CD4-positive, alpha-beta memory T cell (primary cell): Measurements from ENCODE around the gene LRCH3. TPM values are rescaled to one million over a fixed set of nuclear protein-coding genes. Genes with fewer than 3 reads are reported as not detected.
A peak's percentile ranks its signal among the peaks of the same experiment; 100 is the strongest.
"Not testable (repeated sequence)": the region's sequence is repeated elsewhere in the genome, so short reads cannot be mapped to it uniquely, and the experiment has no call there.

ENCODE experiments used
- CTCF ChIA-PET: fragments of 350-600 bp; sonication (Branson Sonifier 250); formaldehyde crosslinking; loops from one replicate; lab custom pipeline; 2021; ENCODE audit warnings: inconsistent platforms; ENCODE audit not compliant: partially characterized antibody; lab: Charles Lee
- POLR2A ChIA-PET: fragments of 350-600 bp; sonication (Branson Sonifier 250); formaldehyde crosslinking; loops from one replicate; lab custom pipeline; 2021; ENCODE audit not compliant: partially characterized antibody; lab: Charles Lee
- DNase-seq, 5 donors: peaks; one replicate each; pipeline versions ENCODE4 v3.0.0 to v3.0.0-alpha.2; 2020 to 2022; ENCODE audit warnings: mixed read lengths in 1 of 5
- H3K27ac ChIP-seq: one replicate; pipeline ENCODE4 v1.7.0; 2013; ENCODE audit warnings: low read depth, low read length
- H3K27me3 ChIP-seq: 2 replicates; pipeline ENCODE4 v1.7.0; 2013; ENCODE audit warnings: mild to moderate bottlenecking, low read length, moderate library complexity; ENCODE audit not compliant: insufficient read depth
- H3K36me3 ChIP-seq: 2 replicates; pipeline ENCODE4 v1.7.0; 2013; ENCODE audit warnings: mild to moderate bottlenecking, low read length, moderate library complexity; ENCODE audit not compliant: insufficient read depth
- H3K4me1 ChIP-seq: 2 replicates; pipeline ENCODE4 v1.7.0; 2013; ENCODE audit warnings: mild to moderate bottlenecking, low read length, moderate library complexity; ENCODE audit not compliant: insufficient read depth
- H3K4me3 ChIP-seq, 2 donors: one replicate each; pipeline ENCODE4 v1.7.0; 2013; ENCODE audit warnings: low read length in 2 of 2, mild to moderate bottlenecking in 1 of 2
- H3K9me3 ChIP-seq, 2 donors: one replicate each; pipeline ENCODE4 v1.7.0; 2013; ENCODE audit warnings: low read length in 2 of 2, control low read depth in 1 of 2; ENCODE audit not compliant: control insufficient read depth in 1 of 2
- H3K27ac Mint-ChIP-seq, 7 donors: one replicate each; pipeline ENCODE4 v1.8.0; 2020 to 2021; ENCODE audit warnings: mixed read lengths in 7 of 7, mild to moderate bottlenecking in 6 of 7, inconsistent platforms in 3 of 7, moderate library complexity in 3 of 7
- H3K27me3 Mint-ChIP-seq, 2 donors: one replicate each; pipeline ENCODE4 v1.8.0; 2020 to 2021; ENCODE audit warnings: mixed read lengths in 2 of 2
- H3K36me3 Mint-ChIP-seq, 2 donors: one replicate each; pipeline ENCODE4 v1.8.0; 2020 to 2021; ENCODE audit warnings: mixed read lengths in 2 of 2, inconsistent platforms in 1 of 2, mild to moderate bottlenecking in 1 of 2
- H3K4me1 Mint-ChIP-seq, 4 donors: one replicate each; pipeline ENCODE4 v1.8.0; 2020 to 2021; ENCODE audit warnings: mixed read lengths in 4 of 4, mild to moderate bottlenecking in 1 of 4
- H3K4me3 Mint-ChIP-seq, 8 donors: one replicate each; pipeline ENCODE4 v1.8.0; 2020 to 2021; ENCODE audit warnings: mixed read lengths in 8 of 8, mild to moderate bottlenecking in 7 of 8, moderate library complexity in 6 of 8, inconsistent platforms in 3 of 8
- H3K9me3 Mint-ChIP-seq, 8 donors: one replicate each; pipeline ENCODE4 v1.8.0; 2020 to 2021; ENCODE audit warnings: mixed read lengths in 8 of 8, mild to moderate bottlenecking in 5 of 8, inconsistent platforms in 3 of 8, moderate library complexity in 1 of 8
- intact Hi-C: fragments of 100-400 bp; cut with micrococcal nuclease; formaldehyde crosslinking; loops from one replicate; pipeline ENCODE4 v1.15.1; 2023
- polyA plus RNA-seq, 2 donors: library from polyadenylated mRNA; unstranded; fragments of 300-500 nt; fragmentation: Illumina TruSeq; gene quantifications; one replicate each; pipeline ENCODE4 v1.2.3, GENCODE V29; 2021
- total RNA-seq, 2 experiments: library from RNA; stranded (reverse); gene quantifications; one replicate each; pipeline ENCODE4 v1.2.3, GENCODE V29; 2021

LRCH3 gene
- total and polyA plus RNA-seq, 4 experiments from 2014 or later: 7.4 to 87.7 (median 48.7) TPM

GRCh38 chr3:197912741-197913476, 121.9 kb downstream of the LRCH3 start:
- no peaks in the 10 kb centered on the region for H3K9me3 Mint-ChIP-seq
- no peaks in the 10 kb centered on the region for H3K27me3 Mint-ChIP-seq
- Histone ChIP-seq H3K27me3 (no peaks in the 10 kb centered on the region), H3K27ac (no peak overlapping the region), H3K9me3 (no peaks in the 10 kb centered on the region), H3K4me3 (no peak overlapping the region), H3K36me3 (no peaks in the 10 kb centered on the region), H3K4me1 (no peaks in the 10 kb centered on the region)
- intact Hi-C loops: no loop called here
- H3K27ac Mint-ChIP-seq: peak overlapping the region in 3 of 7 donors; percentile 57 to 70 (median 68)
- H3K36me3 Mint-ChIP-seq: peaks cover 0 to 4% of the 10 kb centered on the region in 2 donors
- H3K4me1 Mint-ChIP-seq: no peaks in the 10 kb centered on the region
- CTCF ChIA-PET: interaction anchor here (0.9 kb wide), 1 partner anchor 9 kb away, joined by 3 read pairs; no protein-coding TSS in a partner anchor
- peak in 1 of 5 donors; percentile 2 for DNase-seq
- peak overlapping the region in 6 of 8 donors; percentile 15 to 70 (median 42) for H3K4me3 Mint-ChIP-seq
- POLR2A ChIA-PET: no interaction called here

GRCh38 chr3:197913641-197914380, 122.8 kb downstream of the LRCH3 start:
- Mint-ChIP-seq H3K4me3 (peak overlapping the region in 1 of 8 donors; percentile 64), H3K27ac (no peak overlapping the region), H3K9me3 (no peaks in the 10 kb centered on the region), H3K36me3 (peaks cover 0 to 4% of the 10 kb centered on the region in 2 donors), H3K4me1 (no peaks in the 10 kb centered on the region), H3K27me3 (no peaks in the 10 kb centered on the region)
- no peak for DNase-seq
- Histone ChIP-seq H3K36me3 (no peaks in the 10 kb centered on the region), H3K4me1 (no peaks in the 10 kb centered on the region), H3K9me3 (no peaks in the 10 kb centered on the region), H3K4me3 (no peak overlapping the region), H3K27ac (no peak overlapping the region), H3K27me3 (no peaks in the 10 kb centered on the region)
- intact Hi-C loops: no loop called here
- CTCF ChIA-PET: interaction anchor here (1.4 kb wide), 1 partner anchor 8 kb away, joined by 4 read pairs; no protein-coding TSS in a partner anchor
- POLR2A ChIA-PET: no interaction called here

GRCh38 chr3:197921429-197922275, 130.6 kb downstream of the LRCH3 start:
- H3K27ac ChIP-seq, CTCF ChIA-PET, H3K27me3 ChIP-seq, H3K4me3 ChIP-seq, H3K9me3 ChIP-seq, H3K4me1 ChIP-seq, H3K4me1 Mint-ChIP-seq, H3K36me3 ChIP-seq, POLR2A ChIA-PET, H3K27me3 Mint-ChIP-seq, H3K9me3 Mint-ChIP-seq, DNase-seq, intact Hi-C loops, H3K4me3 Mint-ChIP-seq: not testable (repeated sequence)
- Mint-ChIP-seq H3K36me3 (peaks cover 20 to 27% of the 10 kb centered on the region in 2 donors), H3K27ac (peak overlapping the region in 1 of 7 donors; percentile 36)

- CTCF ChIA-PET: no interaction called here
- H3K4me1 Mint-ChIP-seq: no peaks in the 10 kb centered on the region
- intact Hi-C loops: no loop called here
These were observed 135.4 kb downstream of the LRCH3 start for GRCh38 chr3:197926418-197926817.

GRCh38 chr3:197927578-197927977, 136.5 kb downstream of the LRCH3 start:
- not testable (repeated sequence) for H3K27me3 Mint-ChIP-seq, H3K4me1 ChIP-seq
- H3K36me3 Mint-ChIP-seq: peaks cover 28 to 43% of the 10 kb centered on the region in 2 donors

More at GRCh38 chr3:197926418-197926817, 135.4 kb downstream of the LRCH3 start:
- H3K27ac ChIP-seq: no peak overlapping the region
- no peak overlapping the region for H3K4me3 ChIP-seq
- peaks cover 32 to 48% of the 10 kb centered on the region in 2 donors for H3K36me3 Mint-ChIP-seq
- no peaks in the 10 kb centered on the region for H3K36me3 ChIP-seq
- no peaks in the 10 kb centered on the region for H3K27me3 Mint-ChIP-seq
- H3K4me3 Mint-ChIP-seq: no peak overlapping the region
- no peaks in the 10 kb centered on the region for H3K27me3 ChIP-seq
- no peaks in the 10 kb centered on the region for H3K9me3 ChIP-seq
- no peaks in the 10 kb centered on the region for H3K4me1 ChIP-seq
- POLR2A ChIA-PET: no interaction called here
- peaks cover 0 to 8% (median 0%) of the 10 kb centered on the region in 8 donors for H3K9me3 Mint-ChIP-seq
- H3K27ac Mint-ChIP-seq: no peak overlapping the region
- DNase-seq: no peak

GRCh38 chr3:197936819-197937384, 145.8 kb downstream of the LRCH3 start:
- Mint-ChIP-seq H3K27ac (no peak overlapping the region), H3K36me3 (peaks cover 7 to 15% of the 10 kb centered on the region in 2 donors), H3K27me3 (no peaks in the 10 kb centered on the region), H3K4me1 (no peaks in the 10 kb centered on the region), H3K4me3 (no peak overlapping the region), H3K9me3 (no peaks in the 10 kb centered on the region)
- intact Hi-C loops: no loop called here
- Histone ChIP-seq H3K4me1 (no peaks in the 10 kb centered on the region), H3K27me3 (no peaks in the 10 kb centered on the region), H3K27ac (no peak overlapping the region), H3K4me3 (no peak overlapping the region), H3K9me3 (no peaks in the 10 kb centered on the region), H3K36me3 (no peaks in the 10 kb centered on the region)
- DNase-seq: no peak
- POLR2A ChIA-PET: no interaction called here
- CTCF ChIA-PET: interaction anchor here (1.6 kb wide), 1 partner anchor 31 kb away, joined by 4 read pairs; no protein-coding TSS in a partner anchor

More at GRCh38 chr3:197927578-197927977, 136.5 kb downstream of the LRCH3 start:
- H3K9me3 Mint-ChIP-seq, H3K27me3 ChIP-seq, POLR2A ChIA-PET, CTCF ChIA-PET, DNase-seq, H3K4me1 Mint-ChIP-seq, H3K27ac Mint-ChIP-seq, H3K36me3 ChIP-seq, H3K27ac ChIP-seq, H3K9me3 ChIP-seq, intact Hi-C loops, H3K4me3 Mint-ChIP-seq, H3K4me3 ChIP-seq: not testable (repeated sequence)
